AG10803 (cell line): ENCODE results near the gene FLNA.

Experiments used
- DNase-seq: peaks from one replicate; pipeline ENCODE4 v3.0.0; 2010; ENCODE audit warnings: low read depth
- H3K4me3 ChIP-seq: 2 replicates; pipeline ENCODE4 v1.5.1; 2011; ENCODE audit warnings: mild to moderate bottlenecking, low read length, control low read depth
- TF ChIP-seq, protein P1 (sequence below): conservative IDR thresholded peaks from 2 replicates; pipeline ENCODE4 v1.5.1; 2011; ENCODE audit warnings: mild to moderate bottlenecking, low read length, control low read depth, inconsistent platforms

FLNA gene

DNA sequence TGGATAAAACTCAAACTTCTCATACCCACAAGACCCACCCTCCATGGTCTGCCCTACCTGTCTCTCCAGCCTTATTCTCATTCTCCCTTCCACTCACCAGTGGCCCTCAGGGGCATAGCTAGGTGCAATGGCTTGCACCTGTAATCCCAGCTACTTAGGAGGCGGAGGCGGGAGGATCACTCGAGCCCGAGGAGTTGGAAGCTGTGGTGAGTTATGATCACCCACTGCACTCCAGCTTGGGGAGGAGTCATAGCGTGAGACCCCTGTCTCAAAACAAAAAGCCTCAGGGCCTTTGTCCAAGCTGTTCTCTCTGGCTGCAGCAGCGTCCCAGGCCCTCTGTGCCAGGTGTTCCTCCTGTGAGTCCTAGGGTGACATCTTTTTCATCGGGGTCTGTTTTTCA, 62.3 kb downstream of the FLNA start:
- no peak for DNase-seq
- H3K4me3 ChIP-seq = no peak overlapping the region
- TF ChIP-seq, protein P1, sequence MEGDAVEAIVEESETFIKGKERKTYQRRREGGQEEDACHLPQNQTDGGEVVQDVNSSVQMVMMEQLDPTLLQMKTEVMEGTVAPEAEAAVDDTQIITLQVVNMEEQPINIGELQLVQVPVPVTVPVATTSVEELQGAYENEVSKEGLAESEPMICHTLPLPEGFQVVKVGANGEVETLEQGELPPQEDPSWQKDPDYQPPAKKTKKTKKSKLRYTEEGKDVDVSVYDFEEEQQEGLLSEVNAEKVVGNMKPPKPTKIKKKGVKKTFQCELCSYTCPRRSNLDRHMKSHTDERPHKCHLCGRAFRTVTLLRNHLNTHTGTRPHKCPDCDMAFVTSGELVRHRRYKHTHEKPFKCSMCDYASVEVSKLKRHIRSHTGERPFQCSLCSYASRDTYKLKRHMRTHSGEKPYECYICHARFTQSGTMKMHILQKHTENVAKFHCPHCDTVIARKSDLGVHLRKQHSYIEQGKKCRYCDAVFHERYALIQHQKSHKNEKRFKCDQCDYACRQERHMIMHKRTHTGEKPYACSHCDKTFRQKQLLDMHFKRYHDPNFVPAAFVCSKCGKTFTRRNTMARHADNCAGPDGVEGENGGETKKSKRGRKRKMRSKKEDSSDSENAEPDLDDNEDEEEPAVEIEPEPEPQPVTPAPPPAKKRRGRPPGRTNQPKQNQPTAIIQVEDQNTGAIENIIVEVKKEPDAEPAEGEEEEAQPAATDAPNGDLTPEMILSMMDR = no peak

DNA sequence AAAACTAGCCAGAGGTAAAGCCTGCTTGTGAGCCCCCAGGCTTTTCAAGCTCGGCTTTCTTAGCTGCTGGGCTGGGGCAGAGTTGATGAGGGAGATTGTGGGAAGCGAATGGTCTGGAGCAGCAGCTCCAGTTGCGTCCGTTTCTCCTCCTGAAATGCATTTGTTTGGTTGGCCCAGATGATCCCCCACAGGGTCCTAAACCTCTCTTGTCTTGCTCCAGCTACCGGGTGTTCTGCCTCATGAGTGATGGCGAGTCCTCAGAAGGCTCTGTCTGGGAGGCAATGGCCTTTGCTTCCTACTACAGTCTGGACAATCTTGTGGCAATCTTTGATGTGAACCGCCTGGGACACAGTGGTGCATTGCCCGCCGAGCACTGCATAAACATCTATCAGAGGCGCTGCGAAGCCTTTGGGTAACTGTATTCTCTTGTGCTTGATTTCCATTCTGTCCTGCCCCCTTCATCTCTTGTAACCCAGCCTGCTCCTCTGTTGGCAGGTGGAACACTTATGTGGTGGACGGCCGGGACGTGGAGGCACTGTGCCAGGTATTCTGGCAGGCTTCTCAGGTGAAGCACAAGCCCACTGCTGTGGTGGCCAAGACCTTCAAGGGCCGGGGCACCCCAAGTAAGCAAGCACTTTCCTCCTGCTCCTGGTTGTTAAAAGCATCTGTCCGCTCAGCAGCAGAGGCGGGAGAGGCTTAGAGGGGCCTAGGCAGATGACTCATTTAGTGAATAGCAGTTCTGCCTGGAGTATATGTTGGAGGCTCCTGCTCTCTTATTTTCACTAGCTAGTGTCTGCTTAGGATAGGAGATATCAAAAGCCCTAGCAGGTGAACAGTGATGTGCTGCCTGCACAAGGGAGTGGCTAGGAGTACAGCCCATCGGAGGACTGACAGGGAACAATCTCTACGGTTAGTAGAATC, 63.6 kb downstream of the FLNA start:
- no peak for DNase-seq
- TF ChIP-seq, protein P1 = no peak
- no peak overlapping the region for H3K4me3 ChIP-seq

DNA sequence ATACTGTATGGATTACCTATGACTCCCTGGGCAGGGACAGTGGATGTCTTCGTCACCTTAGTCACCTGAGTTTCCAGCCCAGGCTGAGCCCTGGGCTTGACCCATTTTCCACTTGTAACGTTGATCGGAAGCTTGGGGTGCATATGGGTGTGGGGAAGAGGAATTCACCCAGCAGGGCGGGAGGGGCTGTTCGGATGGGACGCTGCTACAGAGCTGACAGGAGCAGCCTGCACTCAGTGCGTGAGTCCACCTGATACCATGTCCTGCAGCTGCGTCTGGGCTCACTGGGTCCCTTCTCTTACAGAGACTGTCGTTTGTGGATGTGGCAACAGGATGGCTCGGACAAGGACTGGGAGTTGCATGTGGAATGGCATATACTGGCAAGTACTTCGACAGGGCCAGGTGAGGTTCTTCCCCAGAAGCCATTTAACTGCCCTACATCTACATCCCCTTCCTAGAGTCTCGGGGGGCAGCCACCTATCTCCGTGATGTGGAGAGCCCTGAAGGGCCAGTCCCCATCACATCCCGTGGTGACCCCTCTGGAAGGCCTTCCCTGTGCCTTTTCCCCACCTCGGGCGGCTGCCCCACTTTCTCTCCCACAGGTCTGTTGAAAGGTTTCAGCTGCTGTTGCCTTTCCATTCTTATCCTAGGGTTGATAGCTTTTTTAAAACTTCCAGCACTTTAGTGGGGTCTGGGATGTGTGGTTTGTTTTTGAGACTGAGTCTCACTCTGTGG, 65.2 kb downstream of the FLNA start:
- TF ChIP-seq, protein P1 = no peak

DNA sequence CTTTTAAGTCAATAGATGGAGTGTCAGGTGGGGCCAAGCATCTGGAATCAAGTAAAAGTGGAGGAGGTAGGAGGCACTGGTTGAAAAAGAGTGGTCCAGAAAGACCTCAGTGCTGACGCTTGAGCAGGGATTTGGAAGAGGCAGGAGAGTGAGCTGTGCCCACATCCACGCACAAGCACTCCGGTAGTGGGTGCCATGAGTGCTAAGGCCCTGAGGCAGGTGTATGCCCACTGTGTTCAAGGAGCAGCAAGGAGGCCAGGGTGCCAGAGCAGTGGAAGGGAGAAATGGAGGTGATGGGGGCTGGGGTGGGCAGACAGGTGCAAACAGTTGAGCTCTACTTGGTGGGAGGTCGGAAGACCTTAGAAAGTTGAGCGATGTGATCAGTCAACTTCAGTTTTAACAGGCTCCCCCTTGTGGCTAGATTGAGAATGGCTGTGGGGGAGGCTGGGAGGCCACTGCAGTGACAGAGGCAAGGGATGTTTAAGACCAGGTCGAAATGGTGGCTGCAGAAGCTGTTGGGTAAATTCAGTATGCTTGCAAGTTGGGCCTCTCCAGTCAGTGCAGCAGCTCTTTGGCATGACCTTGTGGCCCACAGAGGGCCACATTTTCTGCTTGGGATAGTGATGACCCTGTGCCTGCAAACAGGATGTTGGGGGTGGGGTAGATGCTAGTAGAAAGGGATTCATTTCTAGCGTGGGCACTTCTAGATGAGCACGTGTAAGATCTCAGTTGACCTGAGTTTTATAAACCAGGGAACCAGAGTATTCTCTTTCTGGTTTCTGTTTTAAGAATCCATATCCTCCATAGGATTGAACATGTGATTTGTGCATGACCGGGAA, 66.1 kb downstream of the FLNA start:
- no peak overlapping the region for H3K4me3 ChIP-seq
- peak; percentile 30 for DNase-seq
- TF ChIP-seq, protein P1 = peak; percentile 66

More for the DNA sequence above, 65.2 kb downstream of the FLNA start:
- no peak overlapping the region for H3K4me3 ChIP-seq
- DNase-seq = no peak

DNA sequence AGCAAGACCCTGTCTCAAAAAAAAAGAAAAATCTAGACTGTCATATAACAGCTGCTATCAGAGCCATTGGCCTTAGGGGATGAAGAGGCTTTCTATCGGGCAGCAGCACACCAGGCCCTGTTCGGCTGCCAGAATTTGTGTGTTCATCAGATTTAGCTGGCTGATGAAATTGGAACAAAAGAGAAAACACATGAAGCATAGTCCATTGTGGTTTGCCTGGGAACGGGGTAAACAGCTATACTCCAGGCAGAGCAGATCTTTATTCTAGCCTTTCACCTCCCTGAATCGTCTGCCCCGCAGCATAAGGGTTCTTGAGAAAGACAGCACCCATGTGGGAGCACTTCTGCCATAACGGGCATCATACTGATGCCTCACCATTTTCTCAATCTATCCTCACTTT, 67.2 kb downstream of the FLNA start:
- peak; percentile 29 for DNase-seq
- TF ChIP-seq, protein P1 = no peak
- no peak overlapping the region for H3K4me3 ChIP-seq

DNA sequence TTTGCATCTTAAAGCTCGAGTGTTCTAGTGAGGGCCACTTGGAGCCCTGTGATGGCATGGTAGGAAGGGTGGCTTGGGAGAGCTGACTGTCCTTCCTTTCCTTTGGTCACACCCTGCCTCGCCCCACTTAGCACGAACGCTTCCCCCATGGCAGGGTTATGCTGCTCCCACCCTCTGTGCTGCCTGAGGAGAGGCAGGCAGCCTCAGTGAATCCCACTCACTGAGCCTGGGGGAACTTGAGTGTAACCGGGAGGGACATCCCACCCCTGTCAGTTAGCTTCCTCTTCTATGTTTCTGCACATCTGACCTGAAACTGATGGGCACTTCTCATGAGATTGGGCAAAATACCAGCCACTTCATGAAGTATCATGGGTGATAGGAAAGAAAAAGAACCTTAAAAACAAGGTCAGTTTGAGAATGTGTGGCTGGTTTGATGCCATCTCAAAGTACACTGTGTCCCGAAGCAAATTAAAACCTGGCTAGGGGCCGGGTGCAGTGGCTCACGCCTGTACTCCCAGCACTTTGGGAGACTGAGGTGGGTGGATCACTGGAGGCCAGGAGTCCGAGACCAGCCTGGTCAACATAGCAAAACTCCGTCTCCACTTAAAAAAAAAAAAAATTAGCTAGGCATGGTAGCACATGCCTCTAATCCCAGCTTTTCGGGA, 68.8 kb downstream of the FLNA start:
- no peak overlapping the region for H3K4me3 ChIP-seq
- no peak for DNase-seq
- TF ChIP-seq, protein P1 = no peak
